Measurements from ENCODE around the gene PLEKHA3. TPM values are rescaled to one million over a fixed set of nuclear protein-coding genes. Genes with fewer than 3 reads are reported as not detected.
A peak's percentile ranks its signal among the peaks of the same experiment; 100 is the strongest.

The PLEKHA3 gene
- total RNA-seq, 1 donor from 2014 or later: 22.0 TPM

DNA sequence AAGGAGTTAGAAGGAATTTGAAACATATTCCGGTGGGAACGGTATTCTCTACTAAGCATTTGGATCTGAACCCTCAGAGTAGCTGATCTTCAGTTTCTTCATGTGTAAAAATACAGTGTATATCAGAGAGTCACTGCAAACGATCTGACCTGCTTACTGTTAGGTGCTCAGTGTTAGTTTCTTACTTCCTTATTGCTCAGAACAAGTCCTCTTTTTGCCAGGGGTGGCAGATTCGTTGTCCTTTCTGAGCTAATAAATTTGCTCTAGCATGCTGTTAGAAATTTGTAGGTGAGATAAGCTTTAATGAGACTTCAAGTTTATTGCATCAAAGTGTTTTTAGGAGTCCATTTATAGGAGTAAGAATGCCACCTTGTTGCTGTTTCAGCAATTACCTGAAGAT is 15.8 kb downstream of the PLEKHA3 start:
- Mint-ChIP-seq H3K27me3 (ENCODE audit: low read depth) (no peaks in the 10 kb centered on the region), H3K9me3 (no peaks in the 10 kb centered on the region), H3K4me3 (no peak overlapping the region), H3K27ac (ENCODE audit: unreplicated experiment) (peak overlapping the region; percentile 53), H3K36me3 (ENCODE audit: low read depth) (peaks cover 20% of the 10 kb centered on the region), H3K4me1 (peaks cover 3% of the 10 kb centered on the region)
- TF ChIP-seq, protein P1, sequence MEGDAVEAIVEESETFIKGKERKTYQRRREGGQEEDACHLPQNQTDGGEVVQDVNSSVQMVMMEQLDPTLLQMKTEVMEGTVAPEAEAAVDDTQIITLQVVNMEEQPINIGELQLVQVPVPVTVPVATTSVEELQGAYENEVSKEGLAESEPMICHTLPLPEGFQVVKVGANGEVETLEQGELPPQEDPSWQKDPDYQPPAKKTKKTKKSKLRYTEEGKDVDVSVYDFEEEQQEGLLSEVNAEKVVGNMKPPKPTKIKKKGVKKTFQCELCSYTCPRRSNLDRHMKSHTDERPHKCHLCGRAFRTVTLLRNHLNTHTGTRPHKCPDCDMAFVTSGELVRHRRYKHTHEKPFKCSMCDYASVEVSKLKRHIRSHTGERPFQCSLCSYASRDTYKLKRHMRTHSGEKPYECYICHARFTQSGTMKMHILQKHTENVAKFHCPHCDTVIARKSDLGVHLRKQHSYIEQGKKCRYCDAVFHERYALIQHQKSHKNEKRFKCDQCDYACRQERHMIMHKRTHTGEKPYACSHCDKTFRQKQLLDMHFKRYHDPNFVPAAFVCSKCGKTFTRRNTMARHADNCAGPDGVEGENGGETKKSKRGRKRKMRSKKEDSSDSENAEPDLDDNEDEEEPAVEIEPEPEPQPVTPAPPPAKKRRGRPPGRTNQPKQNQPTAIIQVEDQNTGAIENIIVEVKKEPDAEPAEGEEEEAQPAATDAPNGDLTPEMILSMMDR (conservative IDR thresholded peaks at IDR 0.05): no peak
- no peak for DNase-seq (ENCODE audit: low read depth, low spot score)

DNA sequence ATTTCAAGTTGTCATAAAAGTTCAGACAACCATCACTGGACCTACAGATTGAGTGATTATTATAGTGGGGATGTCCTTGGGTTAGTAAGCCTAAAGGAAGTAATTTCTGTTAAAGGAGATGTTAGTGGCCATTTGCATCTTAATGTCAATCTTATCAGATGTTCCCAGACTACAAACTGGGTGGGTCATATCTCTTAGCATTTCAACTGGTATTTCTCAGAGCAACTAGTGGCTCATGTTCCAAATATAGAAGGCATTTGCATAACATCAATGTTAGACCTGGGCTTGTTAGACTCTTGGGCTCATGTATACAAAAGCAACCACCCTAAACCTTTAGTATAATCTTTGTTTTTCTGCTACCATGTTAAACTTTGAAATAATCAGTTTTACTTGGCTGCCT is 17.9 kb downstream of the PLEKHA3 start:
- H3K9me3 Mint-ChIP-seq: no peaks in the 10 kb centered on the region
- no peak for DNase-seq (ENCODE audit: low read depth, low spot score)
- TF ChIP-seq, protein P1 (conservative IDR thresholded peaks at IDR 0.05): no peak
- H3K36me3 Mint-ChIP-seq (ENCODE audit: low read depth): peaks cover 20% of the 10 kb centered on the region
- H3K4me1 Mint-ChIP-seq: peaks cover 3% of the 10 kb centered on the region
- no peak overlapping the region for H3K27ac Mint-ChIP-seq (ENCODE audit: unreplicated experiment)
- no peaks in the 10 kb centered on the region for H3K27me3 Mint-ChIP-seq (ENCODE audit: low read depth)
- H3K4me3 Mint-ChIP-seq: no peak overlapping the region

DNA sequence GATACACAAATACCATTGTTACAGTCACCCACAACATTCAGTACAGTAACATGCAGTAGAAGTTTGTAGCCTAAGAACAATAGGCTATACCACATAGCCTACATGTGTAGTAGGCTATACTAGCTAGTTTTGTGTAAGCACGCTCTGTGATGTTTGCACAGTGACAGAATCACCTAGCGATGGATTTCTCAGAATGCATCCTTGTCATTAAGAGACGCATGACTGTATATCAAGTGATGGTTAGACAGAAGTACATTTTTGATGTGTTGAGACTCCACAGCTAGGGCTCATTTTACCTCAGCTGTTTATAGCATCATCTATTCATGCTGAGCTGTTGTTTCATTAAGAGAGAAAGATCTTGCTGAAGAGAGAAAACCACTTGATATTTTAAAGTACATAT is 19.4 kb downstream of the PLEKHA3 start:
- Mint-ChIP-seq H3K27me3 (ENCODE audit: low read depth) (no peaks in the 10 kb centered on the region), H3K9me3 (no peaks in the 10 kb centered on the region), H3K4me3 (no peak overlapping the region), H3K36me3 (ENCODE audit: low read depth) (peaks cover 20% of the 10 kb centered on the region), H3K27ac (ENCODE audit: unreplicated experiment) (no peak overlapping the region), H3K4me1 (peaks cover 3% of the 10 kb centered on the region)
- no peak for DNase-seq (ENCODE audit: low read depth, low spot score)
- TF ChIP-seq, protein P1 (conservative IDR thresholded peaks at IDR 0.05): no peak

DNA sequence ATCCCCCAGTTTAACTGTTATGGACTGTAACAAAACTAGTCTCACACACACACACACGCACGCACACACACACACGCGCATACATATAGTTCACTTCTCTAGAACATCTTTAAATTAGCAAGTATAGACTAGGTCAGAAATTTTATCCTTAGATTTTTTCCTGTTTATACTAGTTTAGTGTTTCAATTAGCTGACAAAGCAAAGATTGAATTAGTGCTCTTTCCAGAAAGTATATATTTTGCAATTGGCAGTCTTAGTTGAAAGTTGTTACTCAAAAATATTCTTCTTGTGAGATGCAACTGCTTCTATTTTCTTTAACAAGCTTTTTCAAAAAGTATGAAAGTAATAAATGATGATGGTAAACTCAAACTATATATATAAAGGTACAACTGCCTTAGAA is 22.5 kb downstream of the PLEKHA3 start:
- H3K4me1 Mint-ChIP-seq: no peaks in the 10 kb centered on the region
- TF ChIP-seq, protein P1 (conservative IDR thresholded peaks at IDR 0.05): no peak
- H3K9me3 Mint-ChIP-seq: no peaks in the 10 kb centered on the region
- DNase-seq (ENCODE audit: low read depth, low spot score): no peak
- H3K27ac Mint-ChIP-seq (ENCODE audit: unreplicated experiment): no peak overlapping the region
- no peak overlapping the region for H3K4me3 Mint-ChIP-seq
- H3K36me3 Mint-ChIP-seq (ENCODE audit: low read depth): peaks cover 12% of the 10 kb centered on the region
- H3K27me3 Mint-ChIP-seq (ENCODE audit: low read depth): no peaks in the 10 kb centered on the region

DNA sequence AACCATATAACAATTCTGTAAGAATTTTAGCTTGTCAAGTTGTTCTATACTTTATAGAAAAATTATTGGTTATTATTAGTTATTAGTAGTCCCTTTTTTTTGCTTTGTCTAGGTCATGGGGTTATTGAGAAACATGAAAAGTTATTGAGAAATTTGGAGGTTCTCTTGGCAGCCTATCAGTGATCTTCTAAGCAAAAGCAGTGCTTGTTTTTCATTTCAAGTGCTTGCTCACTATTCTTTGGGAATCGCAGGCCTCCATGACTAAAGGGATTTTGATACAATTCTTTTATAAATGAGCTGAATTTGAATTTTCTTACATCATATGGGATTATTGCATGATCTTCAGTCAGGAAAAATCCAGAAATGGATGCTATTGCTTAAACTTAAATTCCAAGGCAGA is 25.8 kb downstream of the PLEKHA3 start:
- Mint-ChIP-seq H3K27ac (ENCODE audit: unreplicated experiment) (no peak overlapping the region), H3K27me3 (ENCODE audit: low read depth) (no peaks in the 10 kb centered on the region), H3K4me1 (no peaks in the 10 kb centered on the region), H3K4me3 (no peak overlapping the region), H3K9me3 (no peaks in the 10 kb centered on the region), H3K36me3 (ENCODE audit: low read depth) (peaks cover 8% of the 10 kb centered on the region)
- no peak for DNase-seq (ENCODE audit: low read depth, low spot score)
- TF ChIP-seq, protein P1 (conservative IDR thresholded peaks at IDR 0.05): no peak

DNA sequence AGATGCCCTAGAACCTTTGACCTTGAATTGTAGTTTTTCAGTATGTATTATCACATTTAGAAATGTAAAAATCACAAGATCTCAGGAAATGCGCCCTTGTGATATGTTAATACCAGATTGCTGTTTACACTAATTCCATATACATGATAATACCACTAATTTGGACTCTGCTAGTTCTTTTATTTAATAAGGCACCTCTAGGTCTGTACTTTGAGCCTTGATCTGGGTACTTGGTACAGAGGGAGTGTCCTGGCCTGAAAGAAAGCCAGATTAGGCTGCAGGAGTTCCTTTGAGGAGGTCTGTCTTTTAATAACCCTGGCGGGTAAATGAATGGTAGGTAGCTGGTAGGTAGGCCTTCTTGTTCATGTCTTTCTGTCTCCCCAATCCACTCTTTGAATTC is 26.3 kb downstream of the PLEKHA3 start:
- Mint-ChIP-seq H3K36me3 (ENCODE audit: low read depth) (peaks cover 8% of the 10 kb centered on the region), H3K4me3 (no peak overlapping the region), H3K9me3 (no peaks in the 10 kb centered on the region), H3K27me3 (ENCODE audit: low read depth) (no peaks in the 10 kb centered on the region), H3K4me1 (peaks cover 1% of the 10 kb centered on the region), H3K27ac (ENCODE audit: unreplicated experiment) (no peak overlapping the region)
- no peak for DNase-seq (ENCODE audit: low read depth, low spot score)
- TF ChIP-seq, protein P1 (conservative IDR thresholded peaks at IDR 0.05): no peak

All from neural crest cell (in vitro differentiated cells).